Endothelial cell of umbilical vein (primary cell): ENCODE measurements around the gene BPI. TPM values are rescaled to one million over a fixed set of nuclear protein-coding genes. Genes with fewer than 3 reads are reported as not detected.

ENCODE experiments used
- BruUV-seq: library from RNA; stranded (reverse); fragments of 400-500 nt; replicated peaks from 2 replicates; lab custom pipeline; 2021; lab: Mats Ljungman, UMichigan
- CTCF ChIA-PET: fragments of 300-600, 350-600 bp; sonication (Branson Sonifier 250); formaldehyde crosslinking; loops from one replicate; lab custom pipeline; 2021; ENCODE audit warnings: antibody characterized with exemption, inconsistent platforms; lab: Charles Lee
- POLR2A ChIA-PET: fragments of 300-600, 350-600 bp; sonication (Branson Sonifier 250); formaldehyde crosslinking; loops from one replicate; lab custom pipeline; 2021; ENCODE audit warnings: antibody characterized with exemption, inconsistent platforms; lab: Charles Lee
- DNase-seq: peaks from one replicate; pipeline ENCODE4 v3.0.0-alpha.2; 2011; ENCODE audit warnings: low read depth, low spot score
- FAIRE-seq: peaks from 2 replicates; lab custom pipeline; 2011; peaks lifted over from hg19 to GRCh38; lab: Jason Lieb, UNC
- H2AFZ ChIP-seq: 2 replicates; pipeline ENCODE4 v1.6.0; 2012; ENCODE audit warnings: low read depth, low read length, control low read depth, inconsistent platforms
- H3K27ac ChIP-seq: 2 replicates; pipeline ENCODE4 v1.5.1; 2011; ENCODE audit warnings: low read depth, mild to moderate bottlenecking, control low read depth, low read length, moderate library complexity; ENCODE audit not compliant: insufficient read depth
- H3K27me3 ChIP-seq, 2 experiments: 2 replicates each; pipeline versions ENCODE4 v1.6.0 to v1.6.1; 2011; ENCODE audit warnings: low read length in 2 of 2, mixed read lengths in 1 of 2; ENCODE audit not compliant: control insufficient read depth in 2 of 2, insufficient read depth in 2 of 2
- H3K36me3 ChIP-seq, 2 experiments: 2 replicates in 1 of 2; 3 replicates in 1 of 2; pipeline ENCODE4 v1.5.1; 2011; ENCODE audit warnings: low read length in 2 of 2, mild to moderate bottlenecking in 1 of 2, moderate library complexity in 1 of 2; ENCODE audit not compliant: control insufficient read depth in 2 of 2, insufficient read depth in 2 of 2; ENCODE audit errors: extremely low read depth in 1 of 2
- H3K4me1 ChIP-seq: 3 replicates; pipeline ENCODE4 v1.5.1; 2011; ENCODE audit warnings: mild to moderate bottlenecking, low read length; ENCODE audit not compliant: control insufficient read depth, insufficient read depth; ENCODE audit errors: extremely low read depth
- H3K4me2 ChIP-seq: 2 replicates; pipeline ENCODE4 v1.6.1; 2011; ENCODE audit warnings: low read length, control low read depth, mixed read lengths; ENCODE audit not compliant: insufficient read depth
- H3K4me3 ChIP-seq, 3 experiments: fragments of 200-600 bp in 1 of 3; sonication (generic), shearing (Covaris generic) in 1 of 3; replicated peaks in 1 of 3; 2 replicates each; pipeline ENCODE4 v1.5.1; 2011 to 2016; ENCODE audit warnings: control low read depth in 3 of 3, low read length in 3 of 3, mild to moderate bottlenecking in 2 of 3, inconsistent platforms in 1 of 3, low read depth in 1 of 3, moderate library complexity in 1 of 3; ENCODE audit not compliant: insufficient read depth in 1 of 3
- H3K79me2 ChIP-seq: 2 replicates; pipeline ENCODE4 v1.6.0; 2012; ENCODE audit warnings: low read length, inconsistent platforms; ENCODE audit not compliant: control insufficient read depth, insufficient read depth
- H3K9ac ChIP-seq: replicated peaks from 2 replicates; pipeline ENCODE3; 2011; ENCODE audit warnings: low read length, control low read depth; ENCODE audit not compliant: insufficient read depth; ENCODE audit errors: extremely low read depth
- H3K9me1 ChIP-seq: replicated peaks from 3 replicates; pipeline ENCODE4 v1.6.0; 2011; ENCODE audit warnings: mild to moderate bottlenecking, low read length; ENCODE audit not compliant: control insufficient read depth, insufficient read depth; ENCODE audit errors: extremely low read depth
- H3K9me3 ChIP-seq: replicated peaks from 2 replicates; pipeline ENCODE4 v1.5.1; 2012; ENCODE audit warnings: low read length, inconsistent platforms; ENCODE audit not compliant: control insufficient read depth, insufficient read depth
- H4K20me1 ChIP-seq: replicated peaks from 2 replicates; pipeline ENCODE3; 2011; ENCODE audit warnings: mild to moderate bottlenecking, low read length; ENCODE audit not compliant: control insufficient read depth, insufficient read depth; ENCODE audit errors: extremely low read depth
- EZH2 ChIP-seq: IDR thresholded peaks from 2 replicates; pipeline ENCODE4 v1.6.1; 2012; ENCODE audit warnings: borderline replicate concordance, low read depth, mild to moderate bottlenecking, moderate library complexity, low read length, inconsistent platforms; ENCODE audit not compliant: severe bottlenecking
- FOS ChIP-seq: IDR thresholded peaks from 2 replicates; pipeline ENCODE4 v1.6.1; 2011; ENCODE audit warnings: mild to moderate bottlenecking, low read length, moderate library complexity, borderline replicate concordance; ENCODE audit not compliant: insufficient read depth
- GATA2 ChIP-seq: IDR thresholded peaks from 2 replicates; pipeline ENCODE4 v1.7.0; 2011; ENCODE audit warnings: low read depth, mild to moderate bottlenecking, moderate library complexity, mixed read lengths, low read length; ENCODE audit not compliant: insufficient read length, insufficient read depth
- JUN ChIP-seq: IDR thresholded peaks from 2 replicates; pipeline ENCODE4 v1.6.1; 2011; ENCODE audit warnings: borderline replicate concordance, low read depth; ENCODE audit not compliant: insufficient read length, insufficient read depth
- MAX ChIP-seq: IDR thresholded peaks from 2 replicates; pipeline ENCODE4 v1.6.1; 2011; ENCODE audit not compliant: insufficient read depth, insufficient read length
- MYC ChIP-seq: IDR thresholded peaks from one replicate; pipeline ENCODE4 v1.6.1; 2011; ENCODE audit warnings: mild to moderate bottlenecking, low read depth, low read length
- POLR2A ChIP-seq: IDR thresholded peaks from 2 replicates; pipeline ENCODE4 v1.6.1; 2012; ENCODE audit warnings: low read depth, mild to moderate bottlenecking, control low read depth, low read length
- POLR2AphosphoS5 ChIP-seq: IDR thresholded peaks from 2 replicates; pipeline ENCODE4 v1.6.1; 2012; ENCODE audit warnings: low read depth, mild to moderate bottlenecking, control low read depth, low read length, moderate library complexity; ENCODE audit not compliant: insufficient read depth
- dilution Hi-C: fragments of 300-500 bp; cut with MboI; formaldehyde crosslinking; loops from one replicate; pipeline ENCODE4 v1.15.0; 2019; ENCODE audit warnings: low sequenced_read_pairs; ENCODE audit not compliant: extremely low pct_ligation_motif_present
- intact Hi-C: fragments of 100-400 bp; cut with micrococcal nuclease; formaldehyde crosslinking; loops from one replicate; pipeline ENCODE4 v1.10.0; 2022
- polyA plus RNA-seq, 4 experiments: library from polyadenylated mRNA; depleted of rRNA in 3 of 4; stranded (reverse) in 3 of 4; unstranded in 1 of 4; fragments of >200 nt; gene quantifications; 2 replicates each; pipeline versions ENCODE4 v1.2.1 to v1.2.3, GENCODE V29; 2011 to 2012; ENCODE audit warnings: missing spikeins in 1 of 4
- total RNA-seq: library from RNA; stranded (reverse); gene quantifications from 2 replicates; pipeline ENCODE4 v1.2.3, GENCODE V29; 2021
- TF ChIP-seq, protein P1 (sequence below), 2 donors: IDR thresholded peaks; 1 replicate in 1 of 2; 2 replicates in 1 of 2; pipeline ENCODE4 v1.5.1; 2011; ENCODE audit warnings: low read length in 2 of 2, mild to moderate bottlenecking in 2 of 2, moderate library complexity in 2 of 2, control low read depth in 1 of 2, inconsistent platforms in 1 of 2, low read depth in 1 of 2; ENCODE audit not compliant: insufficient read depth in 1 of 2; ENCODE audit errors: extremely low read depth in 1 of 2

BPI gene
- total and polyA plus RNA-seq, 2 donors (not counting 3 experiments of a cell fraction or from before 2014, with no cell fraction given) = not detected

DNA sequence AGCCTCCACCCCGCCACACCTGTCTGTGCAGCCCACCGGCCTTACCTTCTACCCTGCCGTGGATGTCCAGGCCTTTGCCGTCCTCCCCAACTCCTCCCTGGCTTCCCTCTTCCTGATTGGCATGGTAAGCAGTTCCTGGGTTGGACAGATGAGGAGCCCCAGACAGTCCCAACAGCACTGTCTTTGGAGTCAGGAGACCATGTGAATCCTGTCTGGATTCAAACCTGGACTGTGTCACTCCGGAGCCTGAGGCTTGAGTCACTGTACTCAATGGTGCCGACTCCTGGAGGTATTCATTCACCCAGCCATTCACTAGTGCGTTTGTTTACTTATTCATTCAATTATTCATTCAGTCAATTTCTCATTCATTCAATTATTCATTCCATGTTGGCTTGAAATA, 22.4 kb downstream of the BPI start:
- Histone ChIP-seq H3K79me2 (no peaks in the 10 kb centered on the region), H3K4me2 (no peak overlapping the region), H3K36me3 (no peaks in the 10 kb centered on the region), H4K20me1 (no peaks in the 10 kb centered on the region), H3K27ac (no peak overlapping the region), H3K9me1 (no peaks in the 10 kb centered on the region), H3K4me3 (no peak overlapping the region), H3K9ac (no peak overlapping the region), H2AFZ (no peak overlapping the region), H3K9me3 (no peaks in the 10 kb centered on the region), H3K4me1 (no peaks in the 10 kb centered on the region), H3K27me3 (peaks cover 0 to 3% of the 10 kb centered on the region in 2 experiments)
- TF ChIP-seq POLR2A (no peak), GATA2 (no peak), MYC (no peak), MAX (no peak), POLR2AphosphoS5 (no peak), EZH2 (no peak), JUN (no peak), FOS (no peak)
- TF ChIP-seq, protein P1, sequence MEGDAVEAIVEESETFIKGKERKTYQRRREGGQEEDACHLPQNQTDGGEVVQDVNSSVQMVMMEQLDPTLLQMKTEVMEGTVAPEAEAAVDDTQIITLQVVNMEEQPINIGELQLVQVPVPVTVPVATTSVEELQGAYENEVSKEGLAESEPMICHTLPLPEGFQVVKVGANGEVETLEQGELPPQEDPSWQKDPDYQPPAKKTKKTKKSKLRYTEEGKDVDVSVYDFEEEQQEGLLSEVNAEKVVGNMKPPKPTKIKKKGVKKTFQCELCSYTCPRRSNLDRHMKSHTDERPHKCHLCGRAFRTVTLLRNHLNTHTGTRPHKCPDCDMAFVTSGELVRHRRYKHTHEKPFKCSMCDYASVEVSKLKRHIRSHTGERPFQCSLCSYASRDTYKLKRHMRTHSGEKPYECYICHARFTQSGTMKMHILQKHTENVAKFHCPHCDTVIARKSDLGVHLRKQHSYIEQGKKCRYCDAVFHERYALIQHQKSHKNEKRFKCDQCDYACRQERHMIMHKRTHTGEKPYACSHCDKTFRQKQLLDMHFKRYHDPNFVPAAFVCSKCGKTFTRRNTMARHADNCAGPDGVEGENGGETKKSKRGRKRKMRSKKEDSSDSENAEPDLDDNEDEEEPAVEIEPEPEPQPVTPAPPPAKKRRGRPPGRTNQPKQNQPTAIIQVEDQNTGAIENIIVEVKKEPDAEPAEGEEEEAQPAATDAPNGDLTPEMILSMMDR (IDR thresholded peaks at IDR 0.05; ENCODE audit: extremely low read depth in 1 of 2, insufficient read depth in 1 of 2, low read depth in 1 of 2, low read length in 2 of 2) = no peak
- DNase-seq = no peak
- dilution Hi-C loops (no loop called here), intact Hi-C loops (loop anchor here (10.0 kb wide), 1 partner anchor 272 kb away; no protein-coding TSS in a partner anchor)
- no peak for FAIRE-seq
- POLR2A ChIA-PET = no interaction called here
- CTCF ChIA-PET = interaction anchor here (3.9 kb wide), 1 partner anchor 82 kb away, joined by 17 read pairs; no protein-coding TSS in a partner anchor
- BruUV-seq = no TSS peak
